Measurements from ENCODE around the gene PPM1H.

DNA sequence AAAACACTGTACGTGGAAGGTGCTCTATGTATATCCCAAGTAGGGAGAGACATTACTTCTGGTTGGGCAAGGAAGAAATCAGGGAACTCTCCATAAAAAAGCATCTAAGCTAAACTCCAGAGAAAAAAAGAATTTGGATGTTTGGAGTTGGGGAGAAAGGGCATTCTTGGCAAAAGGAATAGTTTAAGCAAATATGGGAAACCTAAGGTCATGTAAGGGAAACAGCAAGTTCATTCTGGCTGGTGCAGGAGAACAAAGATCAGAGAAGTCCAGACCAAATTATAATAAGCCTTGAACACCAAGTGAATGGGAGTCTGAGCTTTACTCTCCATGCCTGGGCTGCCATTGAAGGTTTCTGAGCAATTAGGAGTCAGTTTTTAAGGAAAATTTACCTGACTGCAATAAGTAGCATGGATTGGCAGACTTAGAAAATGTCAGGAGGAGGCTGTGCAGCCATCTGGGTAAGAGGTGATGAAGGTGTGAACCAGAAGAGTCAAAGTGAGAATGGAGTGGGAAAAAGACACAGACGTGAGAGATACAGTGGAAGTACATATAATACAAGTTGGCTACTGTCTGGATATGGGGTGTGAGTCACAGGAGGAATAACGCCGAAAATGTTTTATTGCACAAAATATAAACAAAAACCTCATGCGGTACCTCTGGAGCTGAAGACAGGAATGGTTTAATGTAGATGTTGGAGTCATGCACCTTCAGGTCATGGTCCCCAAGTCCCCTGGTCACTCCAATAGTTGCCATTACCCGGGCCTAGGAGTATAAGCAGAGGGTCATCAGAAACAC is 245.7 kb downstream of the PPM1H start:
- no peak for TF ChIP-seq EZH2 (IDR thresholded peaks at IDR 0.05)
- TF ChIP-seq POLR2AphosphoS5 (IDR thresholded peaks at IDR 0.05; ENCODE audit: borderline replicate concordance, low read depth, low read length), result no peak

Data from SK-N-MC (cell line).